ENCODE data around the gene NRXN2. TPM values are rescaled to one million over a fixed set of nuclear protein-coding genes. Genes with fewer than 3 reads are reported as not detected.
"Not testable (repeated sequence)": the region's sequence is repeated elsewhere in the genome, so short reads cannot be mapped to it uniquely, and the experiment has no call there.

NRXN2 gene
- total RNA-seq, 4 donors from 2014 or later: 0.21 to 0.72 (median 0.64) TPM; not detected in 1

DNA sequence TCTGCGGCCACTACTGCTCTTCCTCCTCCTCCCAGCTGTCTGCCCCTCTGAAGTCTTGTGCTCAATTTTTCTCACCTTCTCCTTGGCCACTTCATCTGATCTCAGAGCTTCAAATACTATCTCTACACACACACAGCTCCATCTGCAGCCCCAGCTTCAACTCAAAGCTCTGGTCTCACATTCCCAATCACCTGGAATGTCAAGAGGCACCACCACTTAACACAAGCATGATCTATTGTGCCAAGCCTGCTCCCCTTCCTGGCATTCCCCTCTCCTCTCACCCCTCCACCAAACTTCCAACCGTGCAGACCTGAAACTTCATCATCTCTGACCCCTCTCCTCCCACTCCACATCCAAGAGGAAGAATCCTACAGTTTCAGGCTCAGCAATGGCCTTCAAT, 17.5 kb downstream of the NRXN2 start:
- Histone ChIP-seq H3K4me3 (no peak overlapping the region), H3K9me3 (no peaks in the 10 kb centered on the region), H3K27me3 (peaks cover 72% of the 10 kb centered on the region), H3K4me1 (no peaks in the 10 kb centered on the region), H3K27ac (no peak overlapping the region), H3K36me3 (no peaks in the 10 kb centered on the region)
- DNase-seq (ENCODE audit: low spot score in 2 of 2): no peak
- TF ChIP-seq POLR2AphosphoS5 (IDR thresholded peaks at IDR 0.05): no peak
- TF ChIP-seq EP300 (IDR thresholded peaks at IDR 0.05): no peak
- TF ChIP-seq, protein P1, sequence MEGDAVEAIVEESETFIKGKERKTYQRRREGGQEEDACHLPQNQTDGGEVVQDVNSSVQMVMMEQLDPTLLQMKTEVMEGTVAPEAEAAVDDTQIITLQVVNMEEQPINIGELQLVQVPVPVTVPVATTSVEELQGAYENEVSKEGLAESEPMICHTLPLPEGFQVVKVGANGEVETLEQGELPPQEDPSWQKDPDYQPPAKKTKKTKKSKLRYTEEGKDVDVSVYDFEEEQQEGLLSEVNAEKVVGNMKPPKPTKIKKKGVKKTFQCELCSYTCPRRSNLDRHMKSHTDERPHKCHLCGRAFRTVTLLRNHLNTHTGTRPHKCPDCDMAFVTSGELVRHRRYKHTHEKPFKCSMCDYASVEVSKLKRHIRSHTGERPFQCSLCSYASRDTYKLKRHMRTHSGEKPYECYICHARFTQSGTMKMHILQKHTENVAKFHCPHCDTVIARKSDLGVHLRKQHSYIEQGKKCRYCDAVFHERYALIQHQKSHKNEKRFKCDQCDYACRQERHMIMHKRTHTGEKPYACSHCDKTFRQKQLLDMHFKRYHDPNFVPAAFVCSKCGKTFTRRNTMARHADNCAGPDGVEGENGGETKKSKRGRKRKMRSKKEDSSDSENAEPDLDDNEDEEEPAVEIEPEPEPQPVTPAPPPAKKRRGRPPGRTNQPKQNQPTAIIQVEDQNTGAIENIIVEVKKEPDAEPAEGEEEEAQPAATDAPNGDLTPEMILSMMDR (IDR thresholded peaks at IDR 0.05): no peak
- TF ChIP-seq POLR2A (IDR thresholded peaks at IDR 0.05): no peak
- WGBS: 65% methylated on average over 2 of the region's 2 CpGs

DNA sequence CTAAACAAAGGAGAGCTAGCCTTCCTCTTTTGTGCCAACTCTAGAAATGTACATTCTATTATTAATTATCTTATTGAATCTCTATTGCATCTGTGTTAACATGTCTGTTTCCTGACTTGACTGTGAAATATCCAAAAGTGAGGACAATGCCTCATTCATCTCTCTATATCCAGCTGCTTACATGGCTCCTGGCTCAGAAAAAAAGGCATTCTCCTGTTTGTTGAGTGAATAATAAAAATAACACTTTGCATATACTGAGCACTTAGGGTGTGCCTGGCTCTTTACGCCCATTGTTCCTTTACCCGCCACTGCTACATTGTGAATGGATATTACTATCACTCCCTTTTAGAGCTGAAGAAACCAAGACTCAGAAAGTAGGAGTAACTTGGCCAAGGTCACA, 19.9 kb downstream of the NRXN2 start:
- WGBS: 91% methylated on average over 2 of the region's 2 CpGs
- Histone ChIP-seq H3K36me3 (no peaks in the 10 kb centered on the region), H3K4me3 (no peak overlapping the region), H3K27me3 (peaks cover 48% of the 10 kb centered on the region), H3K27ac (no peak overlapping the region), H3K9me3 (no peaks in the 10 kb centered on the region), H3K4me1 (no peaks in the 10 kb centered on the region)
- TF ChIP-seq, protein P1 (IDR thresholded peaks at IDR 0.05): no peak
- TF ChIP-seq POLR2AphosphoS5 (IDR thresholded peaks at IDR 0.05) (no peak), EP300 (IDR thresholded peaks at IDR 0.05) (no peak), POLR2A (IDR thresholded peaks at IDR 0.05) (no peak)
- no peak for DNase-seq (ENCODE audit: low spot score in 2 of 2)

DNA sequence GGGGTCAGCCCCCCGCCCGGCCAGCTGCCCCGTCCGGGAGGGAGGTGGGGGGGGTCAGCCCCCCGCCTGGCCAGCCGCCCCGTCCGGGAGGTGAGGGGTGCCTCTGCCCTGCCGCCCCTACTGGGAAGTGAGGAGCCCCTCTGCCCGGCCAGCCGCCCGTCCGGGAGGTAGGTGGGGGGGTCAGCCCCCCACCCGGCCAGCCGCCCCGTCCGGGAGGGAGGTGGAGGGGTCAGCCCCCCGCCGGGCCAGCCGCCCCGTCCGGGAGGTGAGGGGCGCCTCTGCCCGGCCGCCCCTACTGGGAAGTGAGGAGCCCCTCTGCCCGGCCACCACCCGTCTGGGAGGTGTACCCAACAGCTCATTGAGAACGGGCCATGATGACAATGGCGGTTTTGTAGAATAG, 21.0 kb downstream of the NRXN2 start:
- not testable (repeated sequence) for DNase-seq (ENCODE audit: low spot score in 2 of 2); H3K9me3 ChIP-seq; H3K36me3 ChIP-seq; H3K4me1 ChIP-seq; H3K4me3 ChIP-seq; H3K27ac ChIP-seq
- peaks cover 42% of the 10 kb centered on the region for H3K27me3 ChIP-seq
- 87% methylated on average over 10 of the region's 29 CpGs for WGBS

DNA sequence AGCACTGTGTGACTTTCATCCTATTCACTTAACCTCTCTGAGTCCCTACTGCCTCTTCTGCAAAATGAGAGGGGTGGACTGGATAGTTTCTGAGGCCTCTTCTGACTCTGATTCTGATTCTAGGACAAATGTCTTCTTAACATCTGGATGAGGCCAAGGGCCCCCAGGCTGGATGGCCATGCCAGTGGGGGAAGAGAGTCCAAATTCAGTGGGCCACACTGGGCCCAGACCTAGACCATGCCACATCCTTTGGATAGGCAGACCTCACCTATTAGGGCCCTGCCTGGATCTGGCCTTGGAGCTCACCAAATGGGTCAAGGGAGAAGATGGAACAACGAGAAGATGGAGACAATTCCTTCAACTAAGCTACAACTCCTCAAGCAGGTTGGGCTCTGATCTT, 24.6 kb downstream of the NRXN2 start:
- Histone ChIP-seq H3K27me3 (peaks cover 36% of the 10 kb centered on the region), H3K27ac (no peak overlapping the region), H3K4me1 (no peaks in the 10 kb centered on the region), H3K4me3 (no peak overlapping the region), H3K9me3 (no peaks in the 10 kb centered on the region), H3K36me3 (no peaks in the 10 kb centered on the region)
- WGBS: 86% methylated on average over 1 of the region's 1 CpG
- TF ChIP-seq, protein P1 (IDR thresholded peaks at IDR 0.05): no peak
- DNase-seq (ENCODE audit: low spot score in 2 of 2): no peak

DNA sequence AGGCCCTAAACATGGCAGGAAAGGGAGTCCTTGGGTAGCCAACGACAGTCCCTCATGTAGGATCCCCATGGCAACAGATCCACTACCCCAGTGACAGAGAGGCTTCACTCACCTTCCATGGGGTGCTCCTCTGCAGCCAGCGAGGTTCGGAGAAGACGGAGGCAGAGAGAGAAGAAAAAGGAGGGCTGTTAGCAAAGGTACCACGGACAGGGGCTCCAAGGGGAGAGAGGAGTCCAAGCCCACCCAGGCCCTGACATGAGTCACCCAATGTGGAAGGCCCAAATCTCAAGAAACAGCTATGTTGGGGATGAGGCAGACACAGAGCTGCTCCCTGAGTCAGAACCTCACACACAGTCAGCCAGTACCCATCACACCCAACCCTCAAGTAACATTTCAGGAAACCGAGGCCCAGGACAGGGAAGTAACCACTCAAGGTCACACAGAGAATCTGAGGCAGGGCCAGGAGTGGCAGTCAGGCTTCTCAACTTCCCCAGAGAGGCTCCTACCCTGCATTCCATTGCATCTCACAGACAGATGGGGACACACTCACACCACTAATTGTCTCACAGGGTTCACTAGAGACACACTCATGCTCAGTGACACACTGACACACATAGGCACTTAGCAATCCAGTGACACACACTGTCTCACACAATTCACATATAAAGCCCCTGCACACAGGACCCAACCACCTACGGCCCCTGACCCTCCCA, 25.2 kb downstream of the NRXN2 start:
- H3K9me3 ChIP-seq: no peaks in the 10 kb centered on the region
- H3K4me3 ChIP-seq: no peak overlapping the region
- no peak overlapping the region for H3K27ac ChIP-seq
- peaks cover 36% of the 10 kb centered on the region for H3K27me3 ChIP-seq
- 85% methylated on average over 6 of the region's 7 CpGs for WGBS
- H3K4me1 ChIP-seq: peaks cover 2% of the 10 kb centered on the region
- no peaks in the 10 kb centered on the region for H3K36me3 ChIP-seq
- no peak for DNase-seq (ENCODE audit: low spot score in 2 of 2)
- TF ChIP-seq POLR2A (IDR thresholded peaks at IDR 0.05) (no peak), EP300 (IDR thresholded peaks at IDR 0.05) (no peak), POLR2AphosphoS5 (IDR thresholded peaks at IDR 0.05) (no peak)
- TF ChIP-seq, protein P1 (IDR thresholded peaks at IDR 0.05): no peak

DNA sequence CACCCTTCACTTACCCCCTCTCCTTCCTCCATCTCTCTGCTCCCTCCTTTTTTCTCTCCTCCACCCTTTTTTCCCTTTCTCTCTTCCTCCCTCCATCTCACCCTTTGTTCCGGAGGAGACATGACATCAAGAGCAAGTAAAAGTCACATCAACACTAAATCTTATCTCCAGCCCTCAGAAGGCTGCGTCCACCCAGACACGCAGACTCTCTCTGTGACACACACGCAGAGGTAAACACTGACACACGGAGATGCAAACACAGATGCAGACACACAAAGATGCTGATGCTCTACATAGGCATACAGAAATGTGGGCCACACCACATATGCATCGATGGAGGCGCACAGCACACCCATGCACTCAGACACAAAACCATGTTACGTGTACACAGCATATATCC, 27.0 kb downstream of the NRXN2 start:
- Histone ChIP-seq H3K27me3 (peaks cover 36% of the 10 kb centered on the region), H3K36me3 (no peaks in the 10 kb centered on the region), H3K27ac (no peak overlapping the region), H3K4me1 (peaks cover 2% of the 10 kb centered on the region), H3K9me3 (no peaks in the 10 kb centered on the region), H3K4me3 (no peak overlapping the region)
- TF ChIP-seq POLR2AphosphoS5 (IDR thresholded peaks at IDR 0.05) (no peak), POLR2A (IDR thresholded peaks at IDR 0.05) (no peak)
- TF ChIP-seq, protein P1 (IDR thresholded peaks at IDR 0.05): no peak
- DNase-seq (ENCODE audit: low spot score in 2 of 2): no peak
- WGBS: 89% methylated on average over 8 of the region's 8 CpGs
